ENCODE results near the gene JDP2.

DNA sequence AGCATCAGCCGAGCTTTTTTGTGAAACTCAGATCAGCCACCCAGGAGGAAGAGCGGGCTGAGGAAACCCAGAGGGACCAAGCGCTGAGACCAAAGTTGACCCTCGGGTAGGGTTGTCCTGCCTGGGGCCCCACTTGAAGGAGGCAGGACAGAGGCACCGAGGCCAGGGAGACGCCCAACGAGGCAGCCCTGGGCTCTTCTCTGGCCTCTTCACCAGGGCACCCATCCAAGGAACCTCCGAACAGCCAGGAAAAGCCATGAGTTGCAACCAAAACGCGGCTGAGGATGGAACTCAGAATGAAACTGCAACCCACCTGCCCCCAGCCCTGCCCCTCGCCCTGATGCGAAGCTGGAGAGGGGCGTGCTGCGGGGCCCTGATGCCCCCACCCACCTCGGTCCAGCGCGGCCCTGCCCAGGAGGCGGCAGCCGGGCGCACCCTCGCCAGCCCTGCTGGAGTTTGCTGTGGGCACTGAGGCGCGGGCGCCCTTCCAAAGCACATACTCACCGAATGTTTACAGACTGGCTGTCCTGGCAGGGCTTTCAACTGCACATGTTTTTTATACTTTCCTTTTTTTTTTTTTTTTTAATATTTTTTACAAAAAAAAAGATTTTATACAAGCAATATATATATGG lies 41.9 kb downstream of the JDP2 start:
- TF ChIP-seq CTCF (IDR thresholded peaks at IDR 0.05), result no peak
- no peak for TF ChIP-seq POLR2A (IDR thresholded peaks at IDR 0.05)
